Measurements from ENCODE around the gene MUC16.

The MUC16 gene

GRCh38 chr19:9037400-9038062 lies 27.3 kb upstream of the MUC16 start:
- TF ChIP-seq CTCF (conservative IDR thresholded peaks at IDR 0.05; ENCODE audit: low read depth, low read length) = no peak
- DNase-seq (ENCODE audit: low read depth) = no peak
- H3K4me3 ChIP-seq (ENCODE audit: low read depth, low read length) = no peak overlapping the region

- no peak for DNase-seq (ENCODE audit: low read depth)
- no peak overlapping the region for H3K4me3 ChIP-seq (ENCODE audit: low read depth, low read length)
- no peak for TF ChIP-seq CTCF (conservative IDR thresholded peaks at IDR 0.05; ENCODE audit: low read depth, low read length)
Observed at GRCh38 chr19:9032136-9032631, 22.0 kb upstream of the MUC16 start.

- H3K4me3 ChIP-seq (ENCODE audit: low read depth, low read length) = no peak overlapping the region
- TF ChIP-seq CTCF (conservative IDR thresholded peaks at IDR 0.05; ENCODE audit: low read depth, low read length) = no peak
- DNase-seq (ENCODE audit: low read depth) = no peak
Observed at GRCh38 chr19:9018163-9018875, 8.1 kb upstream of the MUC16 start.

- no peak for TF ChIP-seq CTCF (conservative IDR thresholded peaks at IDR 0.05; ENCODE audit: low read depth, low read length)
- no peak overlapping the region for H3K4me3 ChIP-seq (ENCODE audit: low read depth, low read length)
- no peak for DNase-seq (ENCODE audit: low read depth)
Observed at GRCh38 chr19:9014803-9015202, 4.6 kb upstream of the MUC16 start.

GRCh38 chr19:9013988-9014387 lies 3.8 kb upstream of the MUC16 start:
- DNase-seq (ENCODE audit: low read depth) = no peak
- no peak for TF ChIP-seq CTCF (conservative IDR thresholded peaks at IDR 0.05; ENCODE audit: low read depth, low read length)
- H3K4me3 ChIP-seq (ENCODE audit: low read depth, low read length) = no peak overlapping the region

GRCh38 chr19:9011875-9012274 lies 1.7 kb upstream of the MUC16 start:
- no peak overlapping the region for H3K4me3 ChIP-seq (ENCODE audit: low read depth, low read length)
- no peak for TF ChIP-seq CTCF (conservative IDR thresholded peaks at IDR 0.05; ENCODE audit: low read depth, low read length)
- DNase-seq (ENCODE audit: low read depth) = no peak

Measured in choroid plexus epithelial cell (primary cell).